ENCODE measurements around the gene SEC14L1.

Gene SEC14L1

GRCh38 chr17:77118251-77118928 is 22.4 kb upstream of the SEC14L1 start:
- TF ChIP-seq MYC (IDR thresholded peaks at IDR 0.05; ENCODE audit: low read depth, low read length): no peak
- TF ChIP-seq CTCF (IDR thresholded peaks at IDR 0.05; ENCODE audit: low read depth, low read length): no peak
- TF ChIP-seq POLR2A (IDR thresholded peaks at IDR 0.05; ENCODE audit: extremely low read depth, insufficient read length): no peak
- TF ChIP-seq MAX (IDR thresholded peaks at IDR 0.05; ENCODE audit: low read depth, low read length): no peak
- H3K4me3 ChIP-seq (ENCODE audit: low read depth, low read length): no peak overlapping the region
- no peak for DNase-seq (ENCODE audit: low read depth)

- DNase-seq (ENCODE audit: low read depth): no peak
- no peak overlapping the region for H3K4me3 ChIP-seq (ENCODE audit: low read depth, low read length)
- TF ChIP-seq MAX (IDR thresholded peaks at IDR 0.05; ENCODE audit: low read depth, low read length) (no peak), POLR2A (IDR thresholded peaks at IDR 0.05; ENCODE audit: extremely low read depth, insufficient read length) (no peak), MYC (IDR thresholded peaks at IDR 0.05; ENCODE audit: low read depth, low read length) (no peak), CTCF (IDR thresholded peaks at IDR 0.05; ENCODE audit: low read depth, low read length) (no peak)
Observed at GRCh38 chr17:77119668-77120301, 21.0 kb upstream of the SEC14L1 start.

- TF ChIP-seq POLR2A (IDR thresholded peaks at IDR 0.05; ENCODE audit: extremely low read depth, insufficient read length) (no peak), MYC (IDR thresholded peaks at IDR 0.05; ENCODE audit: low read depth, low read length) (no peak), MAX (IDR thresholded peaks at IDR 0.05; ENCODE audit: low read depth, low read length) (no peak), CTCF (IDR thresholded peaks at IDR 0.05; ENCODE audit: low read depth, low read length) (no peak)
- no peak for DNase-seq (ENCODE audit: low read depth)
- no peak overlapping the region for H3K4me3 ChIP-seq (ENCODE audit: low read depth, low read length)
Observed at GRCh38 chr17:77120868-77121267, 19.9 kb upstream of the SEC14L1 start.

GRCh38 chr17:77124192-77124889 is 16.4 kb upstream of the SEC14L1 start:
- no peak for DNase-seq (ENCODE audit: low read depth)
- no peak overlapping the region for H3K4me3 ChIP-seq (ENCODE audit: low read depth, low read length)
- no peak for TF ChIP-seq MYC (IDR thresholded peaks at IDR 0.05; ENCODE audit: low read depth, low read length)
- no peak for TF ChIP-seq POLR2A (IDR thresholded peaks at IDR 0.05; ENCODE audit: extremely low read depth, insufficient read length)
- no peak for TF ChIP-seq MAX (IDR thresholded peaks at IDR 0.05; ENCODE audit: low read depth, low read length)
- no peak for TF ChIP-seq CTCF (IDR thresholded peaks at IDR 0.05; ENCODE audit: low read depth, low read length)

- H3K4me3 ChIP-seq (ENCODE audit: low read depth, low read length): no peak overlapping the region
- TF ChIP-seq MAX (IDR thresholded peaks at IDR 0.05; ENCODE audit: low read depth, low read length) (no peak), CTCF (IDR thresholded peaks at IDR 0.05; ENCODE audit: low read depth, low read length) (no peak), POLR2A (IDR thresholded peaks at IDR 0.05; ENCODE audit: extremely low read depth, insufficient read length) (no peak), MYC (IDR thresholded peaks at IDR 0.05; ENCODE audit: low read depth, low read length) (no peak)
- DNase-seq (ENCODE audit: low read depth): no peak
Observed at GRCh38 chr17:77125432-77125901, 15.3 kb upstream of the SEC14L1 start.

Data from NB4 (cell line).